Type B pancreatic cell (in vitro differentiated cells): ENCODE results near the gene CNKSR3. TPM values are rescaled to one million over a fixed set of nuclear protein-coding genes. Genes with fewer than 3 reads are reported as not detected.

Source experiments
- DNase-seq: peaks from one replicate; pipeline ENCODE4 v3.0.0; 2021; ENCODE audit warnings: mixed read lengths; ENCODE audit not compliant: unreplicated experiment; ENCODE audit errors: extremely low spot score
- H3K27ac Mint-ChIP-seq: 2 replicates; pipeline ENCODE4 v1.8.0; 2021; ENCODE audit warnings: mild to moderate bottlenecking, mixed read lengths
- H3K27me3 Mint-ChIP-seq: 2 replicates; pipeline ENCODE4 v1.8.0; 2021; ENCODE audit warnings: mixed read lengths
- H3K36me3 Mint-ChIP-seq: 2 replicates; pipeline ENCODE4 v1.8.0; 2021; ENCODE audit warnings: mixed read lengths
- H3K4me1 Mint-ChIP-seq: one replicate; pipeline ENCODE4 v1.8.0; 2021; ENCODE audit warnings: mixed read lengths; ENCODE audit not compliant: unreplicated experiment
- H3K4me3 Mint-ChIP-seq: 2 replicates; pipeline ENCODE4 v1.8.0; 2021; ENCODE audit warnings: mild to moderate bottlenecking, mixed read lengths
- H3K9me3 Mint-ChIP-seq: 2 replicates; pipeline ENCODE4 v1.8.0; 2021; ENCODE audit warnings: mixed read lengths
- CTCF ChIP-seq: fragments of 200-600 bp; sonication (generic); conservative IDR thresholded peaks from 2 replicates; pipeline ENCODE4 v1.5.0; 2021; ENCODE audit warnings: antibody characterized with exemption, mild to moderate bottlenecking
- total RNA-seq: library from RNA; stranded (reverse); gene quantifications from 2 replicates; pipeline ENCODE4 v1.2.1, GENCODE V29; 2021; ENCODE audit warnings: low replicate concordance

The CNKSR3 gene
- total RNA-seq, 1 donor from 2014 or later, result 31.0 TPM

GRCh38 chr6:154460306-154461071 lies 50.0 kb downstream of the CNKSR3 start:
- Mint-ChIP-seq H3K4me1 (peaks cover 49% of the 10 kb centered on the region), H3K27ac (no peak overlapping the region), H3K4me3 (no peak overlapping the region), H3K36me3 (peaks cover 6% of the 10 kb centered on the region), H3K9me3 (no peaks in the 10 kb centered on the region), H3K27me3 (no peaks in the 10 kb centered on the region)
- no peak for DNase-seq
- no peak for TF ChIP-seq CTCF

- Mint-ChIP-seq H3K27ac (no peak overlapping the region), H3K27me3 (no peaks in the 10 kb centered on the region), H3K36me3 (peaks cover 6% of the 10 kb centered on the region), H3K4me3 (no peak overlapping the region), H3K9me3 (no peaks in the 10 kb centered on the region), H3K4me1 (peaks cover 46% of the 10 kb centered on the region)
- DNase-seq, result no peak
- no peak for TF ChIP-seq CTCF
Measured at GRCh38 chr6:154459513-154459912, 51.0 kb downstream of the CNKSR3 start.

- Mint-ChIP-seq H3K27me3 (no peaks in the 10 kb centered on the region), H3K36me3 (peaks cover 6% of the 10 kb centered on the region), H3K27ac (peak overlapping the region; percentile 34), H3K9me3 (no peaks in the 10 kb centered on the region), H3K4me3 (no peak overlapping the region), H3K4me1 (peaks cover 39% of the 10 kb centered on the region)
- TF ChIP-seq CTCF, result no peak
- no peak for DNase-seq
Measured at GRCh38 chr6:154458565-154459470, 51.7 kb downstream of the CNKSR3 start.

GRCh38 chr6:154457881-154458284 lies 52.6 kb downstream of the CNKSR3 start:
- DNase-seq, result no peak
- Mint-ChIP-seq H3K4me1 (peaks cover 42% of the 10 kb centered on the region), H3K27me3 (no peaks in the 10 kb centered on the region), H3K36me3 (peaks cover 6% of the 10 kb centered on the region), H3K9me3 (no peaks in the 10 kb centered on the region), H3K27ac (peak overlapping the region; percentile 43), H3K4me3 (peak overlapping the region; percentile 54)
- no peak for TF ChIP-seq CTCF

- Mint-ChIP-seq H3K27ac (peak overlapping the region; percentile 43), H3K9me3 (no peaks in the 10 kb centered on the region), H3K4me1 (peaks cover 41% of the 10 kb centered on the region), H3K4me3 (no peak overlapping the region), H3K27me3 (no peaks in the 10 kb centered on the region), H3K36me3 (no peaks in the 10 kb centered on the region)
- DNase-seq, result no peak
- TF ChIP-seq CTCF, result no peak
Measured at GRCh38 chr6:154457046-154457713, 53.3 kb downstream of the CNKSR3 start.
